Ovary (tissue), 9 donors: ENCODE measurements around the gene QPCT. TPM values are rescaled to one million over a fixed set of nuclear protein-coding genes. Genes with fewer than 3 reads are reported as not detected.

Source experiments
- DNase-seq, 5 donors: peaks; one replicate each; pipeline ENCODE4 v3.0.0-alpha.2; 2019 to 2020
- H3K27ac ChIP-seq, 2 donors: fragments of 200-600 bp; one replicate each; pipeline versions ENCODE4 v1.5.1 to v1.8.0; 2019 to 2022
- H3K27me3 ChIP-seq: fragments of 200-600 bp; one replicate; pipeline ENCODE4 v1.8.0; 2022
- H3K36me3 ChIP-seq: fragments of 200-600 bp; sonication (generic); one replicate; pipeline ENCODE4 v1.5.1; 2019
- H3K4me1 ChIP-seq: one replicate; pipeline ENCODE4 v1.8.1; 2013; ENCODE audit warnings: mild to moderate bottlenecking, moderate library complexity; ENCODE audit not compliant: insufficient read depth
- H3K4me3 ChIP-seq: fragments of 200-600 bp; sonication (generic); one replicate; pipeline ENCODE4 v1.5.1; 2017
- H3K9me3 ChIP-seq, 2 donors: fragments of 200-600 bp in 1 of 2; sonication (generic) in 1 of 2; one replicate each; pipeline versions ENCODE4 v1.5.1 to v1.8.1; 2013 to 2019; ENCODE audit warnings: mild to moderate bottlenecking in 1 of 2, moderate library complexity in 1 of 2
- EP300 ChIP-seq: sonication (generic); formaldehyde crosslinking; IDR thresholded peaks from one replicate; pipeline ENCODE4 v1.6.1; 2017; ENCODE audit warnings: antibody characterized with exemption
- POLR2A ChIP-seq: fragments of 450-650 bp; IDR thresholded peaks from one replicate; pipeline ENCODE4 v1.6.1; 2017; ENCODE audit warnings: antibody characterized with exemption, mild to moderate bottlenecking, moderate library complexity
- WGBS, 3 donors: extraction: QIAGEN DNeasy Blood & Tissue Kit in 1 of 3; methylation state at CpG; one replicate each; pipeline versions ENCODE4 v1.1.5 to v1.1.7; 2013 to 2017; 5-methylcytosine and 5-hydroxymethylcytosine counted together
- intact Hi-C, 4 donors: fragments of 100-400 bp; cut with DNase I; formaldehyde crosslinking; loops; one replicate each; pipeline versions ENCODE4 v1.11.0 to v1.15.1; 2022 to 2023
- polyA plus RNA-seq, 2 donors: library from polyadenylated mRNA; stranded (reverse); fragments of 200-250 nt in 1 of 2; fragments of 350-450 nt in 1 of 2; fragmentation: Illumina TruSeq in 1 of 2; extraction: RNeasy Lipid Tissue Mini Kit (QIAGEN cat#74804) in 1 of 2; gene quantifications; one replicate each; pipeline ENCODE4 v1.2.3, GENCODE V29; 2013 to 2014
- total RNA-seq, 7 donors: library from RNA; depleted of rRNA in 2 of 7; stranded (reverse); fragments of >200 nt in 2 of 7; fragmentation: NEBNext Ultra II Directional in 3 of 7; extraction: Animal tissue kit (Norgen Biotek cat#: 25700) in 3 of 7; gene quantifications; one replicate each; pipeline versions ENCODE4 v1.1.0 to v1.2.4, GENCODE V29; 2016 to 2023
- TF ChIP-seq, protein P1 (sequence below), 3 donors: fragments of 450-650 bp in 2 of 3; fragments of 200-600 bp in 1 of 3; IDR thresholded peaks; one replicate each; pipeline versions ENCODE4 v1.5.1 to v1.8.0; 2016 to 2022; ENCODE audit warnings: antibody characterized with exemption in 3 of 3, mild to moderate bottlenecking in 1 of 3
- donor health status: DM: no; HTN: no; CAD: no; lungs with moderate emphysema.
- donor health status: DM: no; HTN: no; CAD: no.
- donor health status: Bipolar disorder and iron deficiency.
- donor health status: DM: yes; HTN: yes; CAD: no.
- donor health status: DM: no; HTN: no; CAD: no.
- donor health status: DM: yes; HTN: yes; CAD: no.

Gene QPCT
- total and polyA plus RNA-seq, 9 donors, result 0.35 to 17.7 (median 1.5) TPM

- Histone ChIP-seq H3K9me3 (no peaks in the 10 kb centered on the region), H3K27ac (no peak overlapping the region), H3K36me3 (no peaks in the 10 kb centered on the region), H3K4me3 (no peak overlapping the region), H3K27me3 (no peaks in the 10 kb centered on the region), H3K4me1 (no peaks in the 10 kb centered on the region)
- intact Hi-C loops, result no loop called here
- WGBS, 3 donors, result 79 to 87% (median 84%) methylated on average over 2 of the region's 2 CpGs
- no peak for TF ChIP-seq EP300
- TF ChIP-seq POLR2A, result no peak
- TF ChIP-seq, protein P1, sequence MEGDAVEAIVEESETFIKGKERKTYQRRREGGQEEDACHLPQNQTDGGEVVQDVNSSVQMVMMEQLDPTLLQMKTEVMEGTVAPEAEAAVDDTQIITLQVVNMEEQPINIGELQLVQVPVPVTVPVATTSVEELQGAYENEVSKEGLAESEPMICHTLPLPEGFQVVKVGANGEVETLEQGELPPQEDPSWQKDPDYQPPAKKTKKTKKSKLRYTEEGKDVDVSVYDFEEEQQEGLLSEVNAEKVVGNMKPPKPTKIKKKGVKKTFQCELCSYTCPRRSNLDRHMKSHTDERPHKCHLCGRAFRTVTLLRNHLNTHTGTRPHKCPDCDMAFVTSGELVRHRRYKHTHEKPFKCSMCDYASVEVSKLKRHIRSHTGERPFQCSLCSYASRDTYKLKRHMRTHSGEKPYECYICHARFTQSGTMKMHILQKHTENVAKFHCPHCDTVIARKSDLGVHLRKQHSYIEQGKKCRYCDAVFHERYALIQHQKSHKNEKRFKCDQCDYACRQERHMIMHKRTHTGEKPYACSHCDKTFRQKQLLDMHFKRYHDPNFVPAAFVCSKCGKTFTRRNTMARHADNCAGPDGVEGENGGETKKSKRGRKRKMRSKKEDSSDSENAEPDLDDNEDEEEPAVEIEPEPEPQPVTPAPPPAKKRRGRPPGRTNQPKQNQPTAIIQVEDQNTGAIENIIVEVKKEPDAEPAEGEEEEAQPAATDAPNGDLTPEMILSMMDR (IDR thresholded peaks at IDR 0.05), result no peak
- DNase-seq, result no peak
Measured at GRCh38 chr2:37388074-37388473, 43.6 kb downstream of the QPCT start.

- Histone ChIP-seq H3K4me1 (no peaks in the 10 kb centered on the region), H3K4me3 (no peak overlapping the region), H3K27me3 (no peaks in the 10 kb centered on the region), H3K36me3 (no peaks in the 10 kb centered on the region), H3K9me3 (no peaks in the 10 kb centered on the region), H3K27ac (no peak overlapping the region)
- TF ChIP-seq, protein P1 (IDR thresholded peaks at IDR 0.05), result no peak
- TF ChIP-seq POLR2A (no peak), EP300 (no peak)
- intact Hi-C loops, result no loop called here
- no peak for DNase-seq
Measured at GRCh38 chr2:37389395-37389794, 45.0 kb downstream of the QPCT start.

DNA sequence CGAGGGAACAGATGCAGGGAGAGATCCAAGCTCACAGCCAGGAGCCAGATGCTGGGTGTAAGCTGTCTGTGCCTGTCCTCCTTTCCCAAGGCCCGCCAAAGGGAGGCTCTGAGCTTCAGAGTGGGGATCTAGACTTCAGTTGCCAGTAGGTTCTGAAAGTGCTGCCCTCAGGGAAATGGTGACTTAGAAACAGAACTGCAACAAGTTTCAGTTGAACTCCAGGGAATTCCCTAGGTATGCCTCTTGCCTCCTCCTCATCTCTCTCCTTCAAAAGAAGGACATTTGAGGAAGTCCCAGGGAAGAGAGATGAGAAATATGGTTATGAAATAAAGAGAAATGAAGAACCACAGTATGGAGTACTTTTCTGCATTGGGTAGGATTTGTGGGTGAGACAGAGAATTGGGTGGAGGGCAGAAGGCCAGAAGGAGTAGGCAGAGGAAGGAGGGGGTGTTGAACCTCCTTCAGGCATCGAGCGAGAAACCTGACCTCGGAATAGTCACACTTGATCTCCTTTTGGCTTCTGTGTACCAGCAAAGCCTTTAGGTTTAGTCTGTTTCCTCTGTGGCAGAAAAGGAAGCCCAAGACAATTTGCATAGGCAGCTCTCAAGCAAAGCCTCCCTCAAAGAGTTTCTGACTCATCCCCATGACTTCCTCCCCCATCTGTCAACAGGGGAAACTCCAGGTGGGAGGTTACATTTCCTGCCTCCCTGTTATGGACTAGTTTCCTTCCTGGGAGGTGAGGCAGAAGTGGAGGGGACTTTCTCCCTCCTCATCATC, 45.7 kb downstream of the QPCT start:
- TF ChIP-seq EP300, result no peak
- no peak for TF ChIP-seq POLR2A
- TF ChIP-seq, protein P1 (IDR thresholded peaks at IDR 0.05), result no peak
- no peak overlapping the region for H3K27ac ChIP-seq
- intact Hi-C loops, result loop anchor here in 1 of 4 donors (5.0 kb wide), 1 partner anchor 487 kb away; no protein-coding TSS in a partner anchor
- 56 to 60% (median 59%) methylated on average over 5 of the region's 5 CpGs for WGBS, 3 donors
- no peaks in the 10 kb centered on the region for H3K27me3 ChIP-seq
- no peaks in the 10 kb centered on the region for H3K36me3 ChIP-seq
- H3K4me3 ChIP-seq, result no peak overlapping the region
- H3K9me3 ChIP-seq, result no peaks in the 10 kb centered on the region
- H3K4me1 ChIP-seq, result no peaks in the 10 kb centered on the region
- DNase-seq, result no peak

DNA sequence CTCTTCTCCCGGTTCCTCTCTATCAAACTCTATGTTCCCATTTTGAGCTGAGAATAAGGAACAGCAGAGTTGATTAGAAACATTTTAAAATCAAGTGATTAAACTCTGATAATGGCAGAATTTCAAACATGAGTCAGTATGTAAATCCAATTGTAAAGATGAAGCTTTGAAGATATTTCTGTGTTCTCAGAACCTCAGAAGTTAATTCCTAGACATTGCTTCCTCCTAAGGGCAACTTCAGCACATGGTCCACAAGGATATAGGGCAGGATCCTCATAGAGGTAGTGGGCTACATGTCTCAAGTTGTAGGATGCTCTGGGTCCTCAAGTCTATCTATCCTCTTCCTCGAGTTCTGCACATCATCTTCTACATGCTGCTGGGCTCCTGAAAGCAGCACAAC, 46.3 kb downstream of the QPCT start:
- Histone ChIP-seq H3K36me3 (no peaks in the 10 kb centered on the region), H3K4me3 (no peak overlapping the region), H3K9me3 (no peaks in the 10 kb centered on the region), H3K4me1 (no peaks in the 10 kb centered on the region), H3K27me3 (no peaks in the 10 kb centered on the region), H3K27ac (no peak overlapping the region)
- intact Hi-C loops, result loop anchor here in 1 of 4 donors (5.0 kb wide), 1 partner anchor 487 kb away; no protein-coding TSS in a partner anchor
- no peak for DNase-seq
- WGBS, 3 donors, result 81 to 83% (median 82%) methylated on average over 2 of the region's 2 CpGs
- TF ChIP-seq POLR2A, result no peak
- no peak for TF ChIP-seq EP300
- TF ChIP-seq, protein P1 (IDR thresholded peaks at IDR 0.05), result no peak
